ENCODE data around the gene APOA5.

GRCh38 chr11:116837231-116838091, 45.8 kb upstream of the APOA5 start, which contains the start of gene APOA1:
- no peak for TF ChIP-seq MAX (IDR thresholded peaks at IDR 0.05; ENCODE audit: low read depth, low read length)
- TF ChIP-seq CTCF (IDR thresholded peaks at IDR 0.05; ENCODE audit: low read depth, low read length) = no peak
- TF ChIP-seq POLR2A (IDR thresholded peaks at IDR 0.05; ENCODE audit: extremely low read depth, insufficient read length) = no peak

All from NB4 (cell line).